ENCODE data around the gene BRD1. TPM values are rescaled to one million over a fixed set of nuclear protein-coding genes. Genes with fewer than 3 reads are reported as not detected.
"Not testable (repeated sequence)": the region's sequence is repeated elsewhere in the genome, so short reads cannot be mapped to it uniquely, and the experiment has no call there.

BRD1 gene
- total and polyA plus RNA-seq, 7 donors = 12.6 to 52.6 (median 31.1) TPM

DNA sequence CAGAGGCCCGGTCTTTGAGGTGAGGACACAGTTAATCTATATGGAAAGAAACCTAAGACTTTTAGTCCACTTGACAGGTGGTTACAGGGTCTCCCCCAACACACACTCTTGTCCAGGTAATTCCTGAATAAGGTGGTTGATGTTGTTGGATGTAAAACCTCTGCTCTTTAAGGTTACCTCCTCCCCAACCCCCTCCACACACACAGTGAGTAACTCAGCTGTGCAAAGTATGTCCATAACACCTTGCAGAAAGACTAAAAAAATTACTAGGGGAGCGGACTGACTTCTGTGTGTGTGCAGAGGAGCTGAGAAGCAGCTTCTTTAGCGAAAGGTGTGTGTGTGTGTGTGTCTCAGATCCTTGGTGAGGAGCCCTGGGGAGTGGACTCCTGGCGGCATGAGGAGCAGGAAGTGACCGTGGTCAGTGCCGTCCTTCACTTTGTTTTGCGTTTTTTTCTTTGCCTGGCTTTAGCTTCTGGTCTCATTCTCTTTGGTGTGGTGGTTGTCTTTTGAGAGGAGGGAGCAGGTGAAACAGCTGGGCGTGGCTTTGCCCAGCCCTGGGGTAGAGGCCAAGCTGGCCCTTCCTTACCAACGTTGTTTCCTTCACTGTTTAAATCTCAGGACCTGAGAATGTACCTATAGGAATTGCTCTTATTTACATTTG is 27.7 kb upstream of the BRD1 start:
- TF ChIP-seq POLR2AphosphoS5 (IDR thresholded peaks at IDR 0.05) = no peak
- no peak for TF ChIP-seq POLR2A (IDR thresholded peaks at IDR 0.05)
- TF ChIP-seq EP300 (IDR thresholded peaks at IDR 0.05) = no peak
- TF ChIP-seq, protein P1, sequence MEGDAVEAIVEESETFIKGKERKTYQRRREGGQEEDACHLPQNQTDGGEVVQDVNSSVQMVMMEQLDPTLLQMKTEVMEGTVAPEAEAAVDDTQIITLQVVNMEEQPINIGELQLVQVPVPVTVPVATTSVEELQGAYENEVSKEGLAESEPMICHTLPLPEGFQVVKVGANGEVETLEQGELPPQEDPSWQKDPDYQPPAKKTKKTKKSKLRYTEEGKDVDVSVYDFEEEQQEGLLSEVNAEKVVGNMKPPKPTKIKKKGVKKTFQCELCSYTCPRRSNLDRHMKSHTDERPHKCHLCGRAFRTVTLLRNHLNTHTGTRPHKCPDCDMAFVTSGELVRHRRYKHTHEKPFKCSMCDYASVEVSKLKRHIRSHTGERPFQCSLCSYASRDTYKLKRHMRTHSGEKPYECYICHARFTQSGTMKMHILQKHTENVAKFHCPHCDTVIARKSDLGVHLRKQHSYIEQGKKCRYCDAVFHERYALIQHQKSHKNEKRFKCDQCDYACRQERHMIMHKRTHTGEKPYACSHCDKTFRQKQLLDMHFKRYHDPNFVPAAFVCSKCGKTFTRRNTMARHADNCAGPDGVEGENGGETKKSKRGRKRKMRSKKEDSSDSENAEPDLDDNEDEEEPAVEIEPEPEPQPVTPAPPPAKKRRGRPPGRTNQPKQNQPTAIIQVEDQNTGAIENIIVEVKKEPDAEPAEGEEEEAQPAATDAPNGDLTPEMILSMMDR (IDR thresholded peaks at IDR 0.05) = no peak
- intact Hi-C loops (cut with DNase I) = loop anchor here (10.0 kb wide), 1 partner anchor 339 kb away; no protein-coding TSS in a partner anchor
- peak overlapping the region in 2 of 4 donors; percentile 49 to 70 for H3K27ac ChIP-seq

DNA sequence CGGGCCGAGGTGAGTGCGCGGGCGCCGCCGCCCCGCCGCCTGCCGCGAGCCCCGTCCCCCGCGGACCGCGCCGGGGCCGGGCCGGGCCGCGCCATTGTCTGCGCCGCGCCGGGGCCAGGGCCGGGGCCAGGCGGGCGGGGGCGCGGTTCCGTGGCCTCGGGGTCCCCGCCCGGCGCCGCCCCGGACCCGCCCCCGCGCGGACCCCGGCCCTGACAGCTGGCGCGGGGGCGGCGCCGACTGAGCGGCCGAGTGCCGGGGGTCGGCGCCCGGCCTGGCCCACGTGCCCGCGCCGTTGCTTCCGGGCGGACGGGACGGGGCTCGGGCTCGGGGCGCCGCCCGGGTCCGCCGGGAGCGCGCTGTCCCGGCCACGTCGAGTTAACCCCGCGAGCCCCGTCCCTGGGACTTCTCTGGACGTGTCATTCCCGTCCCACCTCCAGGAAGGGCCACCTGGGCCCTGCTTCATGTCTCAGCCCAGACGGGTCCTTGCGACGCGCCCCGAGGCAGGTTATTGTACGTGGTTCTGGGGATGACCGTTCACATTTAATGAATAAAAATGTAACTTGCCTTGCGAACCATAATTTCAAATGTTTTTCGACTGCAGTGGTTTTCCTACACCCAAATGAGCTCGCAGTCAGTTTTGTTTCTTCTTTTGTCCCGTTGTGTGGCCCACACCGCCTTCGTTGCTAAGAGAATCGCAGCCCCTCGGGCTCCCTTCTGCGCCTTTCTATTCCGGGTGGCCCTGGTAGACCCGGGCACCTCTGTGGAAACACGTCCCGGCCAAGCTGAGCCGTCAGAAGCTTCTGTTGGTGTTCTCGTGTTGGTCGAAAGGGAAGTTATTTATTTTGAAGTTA is 26.5 kb upstream of the BRD1 start:
- Histone ChIP-seq H3K9me3 (no peaks in the 10 kb centered on the region), H3K27me3 (peaks cover 9 to 16% (median 13%) of the 10 kb centered on the region in 3 donors)

More for the DNA sequence above, 27.7 kb upstream of the BRD1 start:
- Histone ChIP-seq H3K4me3 (peak overlapping the region in 1 of 4 donors; percentile 57), H3K4me1 (peaks cover 0 to 29% (median 20%) of the 10 kb centered on the region in 4 donors), H3K36me3 (no peaks in the 10 kb centered on the region), H3K9me3 (no peaks in the 10 kb centered on the region), H3K27me3 (peaks cover under 1 to 4% (median under 1%) of the 10 kb centered on the region in 3 donors)
- 10 to 39% methylated on average over 9 of the region's 9 CpGs for WGBS, 2 donors
- no peak for DNase-seq

DNA sequence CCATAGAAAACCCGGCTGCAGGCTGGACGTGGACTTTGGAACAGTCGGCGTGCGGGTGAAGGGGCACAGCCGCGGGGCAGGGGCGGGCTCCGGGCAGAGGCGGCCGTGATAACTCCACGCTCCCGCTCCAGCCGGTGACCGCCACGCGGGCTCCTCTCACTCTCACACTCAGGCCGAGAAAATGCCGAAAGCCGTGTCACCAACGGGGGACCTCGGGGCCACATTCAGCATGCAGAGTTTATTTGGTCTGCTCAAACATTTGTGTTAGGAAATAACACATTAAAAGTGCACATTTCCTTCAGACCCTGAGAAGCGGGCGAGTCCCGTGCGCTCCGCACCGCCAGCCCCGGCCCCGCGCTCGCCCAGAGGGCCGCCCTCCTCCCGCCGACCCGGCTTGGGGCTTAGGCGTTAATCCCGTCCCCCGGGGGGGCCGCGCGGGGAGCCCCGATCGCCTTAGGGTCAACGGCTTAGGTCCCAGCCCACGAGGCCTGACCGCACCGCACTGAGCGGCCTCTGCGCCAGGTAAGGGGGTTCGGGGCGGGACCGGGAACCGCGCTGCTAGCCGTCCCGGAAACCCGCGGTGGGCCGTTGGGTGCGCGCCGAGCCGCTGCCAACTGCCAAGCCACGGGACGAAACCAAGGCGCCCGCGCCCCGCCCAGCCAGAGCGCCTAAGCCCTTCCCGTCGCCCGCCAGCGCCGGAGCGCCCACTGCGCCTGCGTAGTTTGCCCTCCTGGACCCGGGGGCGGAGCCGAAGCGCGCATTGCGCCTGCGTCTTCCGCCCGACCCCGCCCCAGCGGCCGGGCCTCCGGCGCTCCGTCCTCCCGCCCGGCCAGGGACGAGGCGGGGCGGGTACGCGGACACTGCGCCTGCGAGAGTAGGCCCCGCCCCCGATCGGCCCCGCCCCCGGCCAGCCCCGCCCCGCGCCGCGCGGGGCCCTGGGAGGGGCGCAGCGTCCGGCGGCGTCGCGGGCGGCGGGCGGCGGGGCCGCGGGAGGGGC is 25.5 kb upstream of the BRD1 start, which contains the start of gene ZBED4:
TSS of gene ZBED4 (plus strand) at position 947 of the 997 bp plus-strand sequence. CDS start 29,819 bp downstream, outside the sequence.
- H3K27ac ChIP-seq = peak within 1 kb of the TSS; percentile 91 to 94 (median 92)
- H3K4me1 ChIP-seq = peaks cover 0 to 49% (median 40%) of the 10 kb centered on the region in 4 donors
- 1% methylated on average over 127 of the region's 127 CpGs for WGBS, 2 donors
- DNase-seq = peak; percentile 97
- H3K27me3 ChIP-seq = peaks cover 16 to 26% (median 20%) of the 10 kb centered on the region in 3 donors
- H3K4me3 ChIP-seq = peak within 1 kb of the TSS; percentile 52 to 70 (median 63)
- intact Hi-C loops (cut with DNase I) = loop anchor here (1.0 to 10.0 kb wide), 5 partner anchors 25 to 342 kb away; partner anchors contain the start of genes ALG12, CRELD2 and PIM3
- H3K9me3 ChIP-seq = no peaks in the 10 kb centered on the region
- no peaks in the 10 kb centered on the region for H3K36me3 ChIP-seq
- peak; percentile 27 to 54 for TF ChIP-seq POLR2A (IDR thresholded peaks at IDR 0.05)
- TF ChIP-seq EP300 (IDR thresholded peaks at IDR 0.05) = peak in 1 of 4 donors; percentile 28
- TF ChIP-seq, protein P1 (IDR thresholded peaks at IDR 0.05) = no peak
- peak; percentile 67 to 86 (median 84) for TF ChIP-seq POLR2AphosphoS5 (IDR thresholded peaks at IDR 0.05)

More for the DNA sequence above, 26.5 kb upstream of the BRD1 start:
- H3K4me3 ChIP-seq = peak overlapping the region; percentile 44 to 70 (median 52)
- H3K4me1 ChIP-seq = peaks cover 0 to 38% (median 30%) of the 10 kb centered on the region in 4 donors
- 1% methylated on average over 101 of the region's 101 CpGs for WGBS, 2 donors
- no peak for DNase-seq
- TF ChIP-seq POLR2A (IDR thresholded peaks at IDR 0.05) (no peak), POLR2AphosphoS5 (IDR thresholded peaks at IDR 0.05) (peak in 1 of 4 donors; percentile 9)
- H3K36me3 ChIP-seq = no peaks in the 10 kb centered on the region
- H3K27ac ChIP-seq = peak overlapping the region; percentile 45 to 75 (median 60)
- intact Hi-C loops (cut with DNase I) = loop anchor here (1.0 to 10.0 kb wide), 5 partner anchors 26 to 341 kb away; partner anchors contain the start of genes ALG12, CRELD2 and PIM3

DNA sequence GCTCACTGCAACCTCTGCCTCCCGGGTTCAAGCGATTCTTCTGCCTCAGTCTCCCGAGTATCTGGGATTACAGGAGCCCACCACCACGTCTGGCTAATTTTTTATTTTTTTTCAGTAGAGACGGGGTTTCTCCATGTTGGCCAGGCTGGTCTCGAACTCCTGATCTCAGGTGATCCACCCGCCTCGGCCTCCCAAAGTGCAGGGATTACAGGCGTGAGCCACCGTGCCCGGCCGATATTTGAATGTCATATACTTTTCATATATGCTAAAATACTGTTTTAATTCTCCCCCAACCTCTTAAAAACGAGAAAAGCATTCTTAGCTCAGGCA is 24.9 kb upstream of the BRD1 start:
- not testable (repeated sequence) for H3K36me3 ChIP-seq, DNase-seq, H3K9me3 ChIP-seq
- Histone ChIP-seq H3K4me3 (peak overlapping the region; percentile 52 to 70 (median 63)), H3K4me1 (peaks cover 0 to 53% (median 44%) of the 10 kb centered on the region in 4 donors), H3K27ac (peak overlapping the region; percentile 91 to 94 (median 92)), H3K27me3 (peaks cover 16 to 33% (median 26%) of the 10 kb centered on the region in 3 donors)
- intact Hi-C loops (cut with DNase I) = loop anchor here (2.0 to 10.0 kb wide), 3 partner anchors 60 to 342 kb away; partner anchors contain the start of gene PIM3
- WGBS, 2 donors = 24 to 55% methylated on average over 13 of the region's 13 CpGs

All from sigmoid colon (tissue), 7 donors.